H1 (cell line): ENCODE measurements around the gene EPHA1. TPM values are rescaled to one million over a fixed set of nuclear protein-coding genes. Genes with fewer than 3 reads are reported as not detected.

Experiments used
- CTCF ChIA-PET: fragments of 300-600 bp; sonication (Branson Sonifier 250); formaldehyde crosslinking; loops from one replicate; lab custom pipeline; 2021; ENCODE audit not compliant: partially characterized antibody; lab: Charles Lee
- POLR2A ChIA-PET: fragments of 300-600 bp; sonication (Branson Sonifier 250); formaldehyde crosslinking; loops from one replicate; lab custom pipeline; 2021; ENCODE audit warnings: inconsistent platforms; ENCODE audit not compliant: partially characterized antibody; lab: Charles Lee
- DNase-seq, 2 experiments: peaks; one replicate each; pipeline versions ENCODE4 v3.0.0 to v3.0.0-alpha.2; 2010 to 2022; ENCODE audit warnings: low spot score in 2 of 2, low read depth in 1 of 2, mixed read lengths in 1 of 2
- FAIRE-seq: peaks from 2 replicates; lab custom pipeline; 2011; peaks lifted over from hg19 to GRCh38; lab: Jason Lieb, UNC
- H2AFZ ChIP-seq: 2 replicates; pipeline ENCODE4 v1.8.1; 2012; ENCODE audit warnings: low read length, inconsistent platforms
- H2AK5ac ChIP-seq: 2 replicates; pipeline ENCODE4 v1.6.1; 2013; ENCODE audit warnings: low read depth, low read length
- H2BK120ac ChIP-seq: replicated peaks from 2 replicates; pipeline ENCODE3; 2013; ENCODE audit warnings: low read depth, low read length, inconsistent platforms
- H2BK12ac ChIP-seq: 2 replicates; pipeline ENCODE4 v1.6.1; 2013; ENCODE audit warnings: low read depth, low read length
- H2BK15ac ChIP-seq: 2 replicates; pipeline ENCODE4 v1.6.1; 2013; ENCODE audit warnings: low read length
- H2BK20ac ChIP-seq: 2 replicates; pipeline ENCODE4 v1.6.1; 2013; ENCODE audit warnings: low read length
- H2BK5ac ChIP-seq: 2 replicates; pipeline ENCODE4 v1.6.1; 2013; ENCODE audit warnings: low read depth, low read length
- H3K14ac ChIP-seq: 2 replicates; pipeline ENCODE4 v1.6.1; 2013; ENCODE audit warnings: inconsistent platforms; ENCODE audit not compliant: insufficient read length
- H3K18ac ChIP-seq: 2 replicates; pipeline ENCODE4 v1.6.1; 2013; ENCODE audit warnings: low read length; ENCODE audit errors: extremely low read depth
- H3K23ac ChIP-seq: 2 replicates; pipeline ENCODE4 v1.6.1; 2013; ENCODE audit warnings: inconsistent platforms; ENCODE audit not compliant: insufficient read length
- H3K23me2 ChIP-seq: 2 replicates; pipeline ENCODE4 v1.6.1; 2013; ENCODE audit warnings: low read depth, low read length
- H3K27ac ChIP-seq: 2 replicates; pipeline ENCODE4 v1.6.1; 2011; ENCODE audit warnings: low read depth, low read length, inconsistent platforms
- H3K27me3 ChIP-seq, 4 experiments: replicated peaks in 1 of 4; 1 replicate in 1 of 4; 2 replicates in 3 of 4; pipeline versions ENCODE4 v1.6.1 to v1.8.1; 2011 to 2013; ENCODE audit warnings: low read length in 3 of 4, mild to moderate bottlenecking in 3 of 4, inconsistent platforms in 2 of 4, mixed read lengths in 2 of 4, moderate library complexity in 1 of 4; ENCODE audit not compliant: control insufficient read depth in 3 of 4, insufficient read depth in 3 of 4; ENCODE audit errors: extremely low read depth in 1 of 4
- H3K36me3 ChIP-seq, 4 experiments: 2 replicates each; pipeline versions ENCODE4 v1.6.1 to v1.8.1; 2011 to 2013; ENCODE audit warnings: mild to moderate bottlenecking in 4 of 4, low read length in 3 of 4, moderate library complexity in 2 of 4, control low read depth in 1 of 4, inconsistent platforms in 1 of 4; ENCODE audit not compliant: insufficient read depth in 4 of 4, control insufficient read depth in 2 of 4
- H3K4ac ChIP-seq: replicated peaks from 2 replicates; pipeline ENCODE3; 2013; ENCODE audit warnings: low read length, low read depth, mixed read lengths, inconsistent platforms; ENCODE audit not compliant: insufficient read length
- H3K4me1 ChIP-seq, 4 experiments: replicated peaks in 1 of 4; 1 replicate in 1 of 4; 2 replicates in 3 of 4; pipeline versions ENCODE4 v1.6.1 to v1.8.1; 2011 to 2013; ENCODE audit warnings: low read length in 3 of 4, inconsistent platforms in 2 of 4, mixed read lengths in 1 of 4; ENCODE audit not compliant: insufficient read depth in 4 of 4, control insufficient read depth in 3 of 4
- H3K4me2 ChIP-seq, 2 experiments: 2 replicates each; pipeline versions ENCODE4 v1.6.1 to v1.8.1; 2011 to 2013; ENCODE audit warnings: low read depth in 2 of 2, low read length in 2 of 2, control low read depth in 1 of 2, inconsistent platforms in 1 of 2, mild to moderate bottlenecking in 1 of 2; ENCODE audit not compliant: insufficient read depth in 1 of 2
- H3K4me3 ChIP-seq, 4 experiments: fragments of 200-600, 300-600 bp in 1 of 4; sonication (generic), shearing (Covaris generic), sonication (Bioruptor Twin) in 1 of 4; 2 replicates each; pipeline versions ENCODE4 v1.5.1 to v1.8.1; 2011 to 2016; ENCODE audit warnings: low read length in 4 of 4, low read depth in 3 of 4, control low read depth in 2 of 4, inconsistent platforms in 2 of 4, mild to moderate bottlenecking in 2 of 4, mixed read lengths in 1 of 4, moderate library complexity in 1 of 4; ENCODE audit not compliant: insufficient read depth in 2 of 4; ENCODE audit errors: extremely low read depth in 1 of 4
- H3K56ac ChIP-seq: replicated peaks from 2 replicates; pipeline ENCODE3; 2013; ENCODE audit warnings: low read depth, mild to moderate bottlenecking, mixed read lengths, low read length, inconsistent platforms; ENCODE audit not compliant: insufficient read length
- H3K79me1 ChIP-seq: 2 replicates; pipeline ENCODE4 v1.6.1; 2013; ENCODE audit warnings: low read depth, low read length, control low read depth
- H3K79me2 ChIP-seq, 2 experiments: 2 replicates each; pipeline versions ENCODE4 v1.6.1 to v1.8.1; 2012 to 2013; ENCODE audit warnings: low read length in 2 of 2, mild to moderate bottlenecking in 2 of 2, inconsistent platforms in 1 of 2; ENCODE audit not compliant: insufficient read depth in 2 of 2, control insufficient read depth in 1 of 2
- H3K9ac ChIP-seq, 4 experiments: replicated peaks in 1 of 4; 1 replicate in 1 of 4; 2 replicates in 3 of 4; pipeline versions ENCODE4 v1.6.1 to v1.8.1; 2011 to 2013; ENCODE audit warnings: low read depth in 3 of 4, low read length in 3 of 4, control low read depth in 2 of 4, mild to moderate bottlenecking in 2 of 4, moderate library complexity in 2 of 4, inconsistent platforms in 1 of 4; ENCODE audit errors: extremely low read depth in 1 of 4
- H3K9me3 ChIP-seq, 2 experiments: 2 replicates each; pipeline versions ENCODE4 v1.6.1 to v1.8.1; 2012 to 2013; ENCODE audit warnings: mild to moderate bottlenecking in 2 of 2, moderate library complexity in 2 of 2, control low read depth in 1 of 2, inconsistent platforms in 1 of 2, low read depth in 1 of 2, low read length in 1 of 2, mixed read lengths in 1 of 2; ENCODE audit not compliant: insufficient read depth in 2 of 2
- H4K20me1 ChIP-seq, 2 experiments: replicated peaks in 1 of 2; 2 replicates each; pipeline versions ENCODE3 to v1.8.1; 2011 to 2013; ENCODE audit warnings: inconsistent platforms in 2 of 2, low read length in 2 of 2, mild to moderate bottlenecking in 1 of 2; ENCODE audit not compliant: insufficient read depth in 2 of 2, control insufficient read depth in 1 of 2
- H4K5ac ChIP-seq: 2 replicates; pipeline ENCODE4 v1.6.1; 2013; ENCODE audit warnings: low read length, low read depth, mixed read lengths, inconsistent platforms; ENCODE audit not compliant: insufficient read length
- H4K8ac ChIP-seq: 2 replicates; pipeline ENCODE4 v1.8.0; 2013; ENCODE audit warnings: mild to moderate bottlenecking, moderate library complexity, low read length, inconsistent platforms; ENCODE audit not compliant: insufficient read depth; ENCODE audit errors: extremely low read depth
- H4K91ac ChIP-seq: replicated peaks from 2 replicates; pipeline ENCODE3; 2013; ENCODE audit warnings: low read length, mixed read lengths, inconsistent platforms; ENCODE audit not compliant: insufficient read length
- ASH2L ChIP-seq: fragments of 200-600, 300-600 bp; sonication (generic); IDR thresholded peaks from one replicate; pipeline ENCODE4 v1.7.1; 2017; ENCODE audit warnings: low read length
- BCL11A ChIP-seq, 2 experiments: IDR thresholded peaks; one replicate each; pipeline ENCODE4 v1.6.1; 2011; ENCODE audit warnings: low read depth in 2 of 2, low read length in 2 of 2, mild to moderate bottlenecking in 2 of 2
- BRCA1 ChIP-seq: IDR thresholded peaks from 2 replicates; pipeline ENCODE4 v1.6.1; 2012; ENCODE audit warnings: low read depth, low read length, improper control_type of control experiment
- CBX8 ChIP-seq: fragments of 300-800, 300-1000 bp; sonication (generic); IDR thresholded peaks from 2 replicates; pipeline ENCODE4 v1.7.1; 2016; ENCODE audit warnings: low read depth, low read length, borderline replicate concordance
- CHD1 ChIP-seq: IDR thresholded peaks from 2 replicates; pipeline ENCODE4 v1.6.1; 2012; ENCODE audit warnings: low read depth, low read length, improper control_type of control experiment
- EGR1 ChIP-seq: IDR thresholded peaks from 2 replicates; pipeline ENCODE4 v1.6.1; 2011; ENCODE audit warnings: low read depth, low read length, borderline replicate concordance
- EZH2 ChIP-seq: fragments of 200-600 bp; sonication (generic); IDR thresholded peaks from 2 replicates; pipeline ENCODE4 v1.7.1; 2012; ENCODE audit warnings: low read depth, mild to moderate bottlenecking, moderate library complexity, low read length, inconsistent platforms; ENCODE audit not compliant: severe bottlenecking
- GABPA ChIP-seq: IDR thresholded peaks from 2 replicates; pipeline ENCODE4 v1.6.1; 2011; ENCODE audit warnings: mild to moderate bottlenecking, low read length, moderate library complexity, borderline replicate concordance; ENCODE audit not compliant: insufficient read depth
- HDAC2 ChIP-seq, 2 experiments: fragments of 300-600 bp in 1 of 2; sonication (generic) in 1 of 2; IDR thresholded peaks; 2 replicates each; pipeline ENCODE4 v1.6.1; 2011 to 2012; ENCODE audit warnings: low read depth in 2 of 2, low read length in 2 of 2, mild to moderate bottlenecking in 2 of 2, moderate library complexity in 2 of 2, borderline replicate concordance in 1 of 2, inconsistent platforms in 1 of 2
- HDAC6 ChIP-seq: IDR thresholded peaks from one replicate; pipeline ENCODE4 v1.7.1; 2012; ENCODE audit warnings: low read depth, mild to moderate bottlenecking, inconsistent platforms, low read length, moderate library complexity
- SIX5 ChIP-seq: IDR thresholded peaks from 2 replicates; pipeline ENCODE4 v1.6.1; 2011; ENCODE audit warnings: mild to moderate bottlenecking, low read depth, low read length
- SP2 ChIP-seq: IDR thresholded peaks from 2 replicates; pipeline ENCODE4 v1.6.1; 2012; ENCODE audit warnings: mild to moderate bottlenecking, low read length, inconsistent platforms
- SP4 ChIP-seq: IDR thresholded peaks from 2 replicates; pipeline ENCODE4 v1.6.1; 2012; ENCODE audit warnings: low read length, inconsistent platforms
- WGBS, 2 experiments: shearing (Covaris generic) in 1 of 2; methylation state at CpG; one replicate each; pipeline versions ENCODE4 v1.1.6 to v1.1.7; 2013 to 2015; ENCODE audit warnings: low lambda C conversion rate in 2 of 2, mixed read lengths in 2 of 2, inconsistent platforms in 1 of 2, low coverage in 1 of 2, missing lambda C conversion rate in 1 of 2; ENCODE audit not compliant: insufficient replicate concordance in 2 of 2, insufficient coverage in 1 of 2, insufficient read length in 1 of 2; ENCODE audit errors: extremely low coverage in 1 of 2, missing lambda C conversion rate in 1 of 2; 5-methylcytosine and 5-hydroxymethylcytosine counted together
- polyA plus RNA-seq, 7 experiments: library from polyadenylated mRNA; depleted of rRNA in 3 of 7; stranded (reverse) in 5 of 7; unstranded in 2 of 7; fragments of >200 nt in 5 of 7; fragments of 200-250 nt in 2 of 7; gene quantifications; 1 replicate in 5 of 7; 2 replicates in 1 of 7; 4 replicates in 1 of 7; pipeline versions ENCODE4 v1.2.1 to v1.2.3, GENCODE V29; 2011 to 2013; ENCODE audit warnings: missing spikeins in 2 of 7, mixed read lengths in 2 of 7
- total RNA-seq: library from RNA; stranded (reverse); fragmentation: NEBNext Ultra II Directional; extraction: Animal tissue kit (Norgen Biotek cat#: 25700); gene quantifications from 2 replicates; pipeline ENCODE4 v1.2.1, GENCODE V29; 2021

The EPHA1 gene
- total and polyA plus RNA-seq, 2 of the 8 experiments (the other 6 are each of a cell fraction or from before 2014, with no cell fraction given), result 86.5 to 133 TPM

DNA sequence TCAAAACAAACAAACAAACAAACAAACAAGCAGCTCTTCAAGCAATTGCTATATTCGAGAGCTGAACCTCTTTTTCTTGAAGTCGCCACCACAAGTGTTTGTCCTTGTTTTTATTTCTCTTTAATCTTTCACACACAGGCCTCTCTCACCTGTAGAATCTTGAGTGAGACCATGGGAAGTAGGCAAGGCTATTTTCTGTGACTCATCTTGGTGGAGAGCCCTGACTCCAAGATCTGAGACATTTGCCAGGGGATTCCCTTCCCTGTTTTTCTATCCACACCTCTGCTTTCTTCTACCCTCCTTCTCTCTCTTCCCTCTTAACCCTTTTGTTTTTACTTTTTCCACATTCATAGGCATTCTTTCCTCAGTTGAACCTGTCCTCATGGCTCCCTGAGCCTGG is 26.6 kb upstream of the EPHA1 start:
- no peak overlapping the region for H3K4me3 ChIP-seq
- no peak overlapping the region for H4K5ac ChIP-seq
- H3K4me2 ChIP-seq, result no peak overlapping the region
- H4K8ac ChIP-seq, result no peak overlapping the region
- no peak overlapping the region for H2BK15ac ChIP-seq
- H3K79me1 ChIP-seq, result no peaks in the 10 kb centered on the region
- CTCF ChIA-PET, result interaction anchor here (1.0 to 4.5 kb wide), 3 partner anchors 19 to 136 kb away, joined by 3 to 23 read pairs (median 4); no protein-coding TSS in a partner anchor
- no peak overlapping the region for H3K14ac ChIP-seq
- H3K79me2 ChIP-seq, result no peaks in the 10 kb centered on the region
- no peak overlapping the region for H3K18ac ChIP-seq
- no peak overlapping the region for H2BK120ac ChIP-seq
- no peak overlapping the region for H3K9ac ChIP-seq
- no peak overlapping the region for H3K27ac ChIP-seq
- peaks cover 2 to 8% (median 6%) of the 10 kb centered on the region in 4 experiments for H3K4me1 ChIP-seq
- H2BK20ac ChIP-seq, result no peak overlapping the region
- POLR2A ChIA-PET, result no interaction called here
- TF ChIP-seq CHD1 (no peak), HDAC6 (no peak), GABPA (no peak), EGR1 (no peak), BRCA1 (no peak), EZH2 (no peak), BCL11A (IDR thresholded peaks at IDR 0.05; ENCODE audit: low read depth in 2 of 2, low read length in 2 of 2) (no peak), SP4 (no peak), SP2 (no peak), ASH2L (no peak), CBX8 (no peak), HDAC2 (IDR thresholded peaks at IDR 0.05; ENCODE audit: borderline replicate concordance in 1 of 2, low read depth in 2 of 2, low read length in 2 of 2) (no peak), SIX5 (no peak)
- TF ChIP-seq, all 59 proteins: peak for 0
- Histone ChIP-seq H2AK5ac (no peak overlapping the region), H2BK5ac (no peak overlapping the region), H3K27me3 (no peaks in the 10 kb centered on the region), H3K36me3 (no peaks in the 10 kb centered on the region), H4K20me1 (no peaks in the 10 kb centered on the region), H4K91ac (no peak overlapping the region), H3K56ac (no peak overlapping the region), H3K23ac (no peak overlapping the region), H3K23me2 (peaks cover 2% of the 10 kb centered on the region; the same call in 1 of the 2 replicates), H3K9me3 (no peaks in the 10 kb centered on the region), H3K4ac (no peak overlapping the region), H2BK12ac (no peak overlapping the region), H2AFZ (no peak overlapping the region)
- DNase-seq, result no peak
- WGBS, 2 experiments, result 90% methylated on average over 2 of the region's 2 CpGs; no CpG with 5 or more reads in 1 of the 2 experiments
- no peak for FAIRE-seq
